K562 (cell line): ENCODE measurements around the gene SLC39A9. TPM values are rescaled to one million over a fixed set of nuclear protein-coding genes. Genes with fewer than 3 reads are reported as not detected.

Experiments
- DMBX1 ChIP-seq: fragments of 250-450 bp; sonication (Bioruptor Pico); IDR thresholded peaks from 2 replicates; pipeline ENCODE4 v1.8.0; 2022; ENCODE audit warnings: inconsistent platforms, mild to moderate bottlenecking, moderate library complexity, borderline replicate concordance
- MLLT1 ChIP-seq, 2 experiments: fragments of 450-650 bp; IDR thresholded peaks; 2 replicates each; pipeline ENCODE4 v1.6.1; 2016
- MXD1 ChIP-seq: fragments of 250-450 bp; sonication (Bioruptor Pico); IDR thresholded peaks from 2 replicates; pipeline ENCODE4 v1.8.0; 2021; ENCODE audit warnings: borderline replicate concordance, mild to moderate bottlenecking, moderate library complexity; ENCODE audit not compliant: poor library complexity, severe bottlenecking
- SMAD4 ChIP-seq: fragments of 250-450 bp; sonication (Bioruptor Pico); conservative IDR thresholded peaks from 2 replicates; pipeline ENCODE4 v1.8.0; 2021; ENCODE audit warnings: inconsistent platforms, mild to moderate bottlenecking, moderate library complexity
- TEAD2 ChIP-seq: fragments of 450-650 bp; IDR thresholded peaks from 2 replicates; pipeline ENCODE4 v1.6.1; 2016; ENCODE audit warnings: missing genetic modification characterization, control low read depth, missing compliant biosample characterization
- ZBTB8A ChIP-seq: fragments of 450-650 bp; IDR thresholded peaks from 2 replicates; pipeline ENCODE4 v1.6.1; 2018; ENCODE audit warnings: mild to moderate bottlenecking, moderate library complexity; ENCODE audit not compliant: partially characterized antibody
- ZHX1 ChIP-seq: fragments of 150-350 bp; conservative IDR thresholded peaks from 2 replicates; pipeline ENCODE4 v1.6.1; 2014; ENCODE audit warnings: low read length
- ZNF280B ChIP-seq: fragments of 250-450 bp; sonication (Bioruptor Pico); IDR thresholded peaks from 2 replicates; pipeline ENCODE4 v1.5.1; 2021; ENCODE audit warnings: mild to moderate bottlenecking
- ZNF318 ChIP-seq, 2 experiments: fragments of 450-650 bp; IDR thresholded peaks; 2 replicates each; pipeline ENCODE4 v1.6.1; 2016; ENCODE audit warnings: mild to moderate bottlenecking in 2 of 2, borderline replicate concordance in 1 of 2, low read depth in 1 of 2, moderate library complexity in 1 of 2
- ZNF561 ChIP-seq: fragments of 450-650 bp; formaldehyde crosslinking; conservative IDR thresholded peaks from 2 replicates; pipeline ENCODE4 v1.4.0; 2020; ENCODE audit warnings: mild to moderate bottlenecking, moderate library complexity
- ZNF668 ChIP-seq: fragments of 250-450 bp; sonication (Bioruptor Pico); IDR thresholded peaks from 2 replicates; pipeline ENCODE4 v1.8.0; 2022; ENCODE audit warnings: mild to moderate bottlenecking, inconsistent platforms
- polyA plus RNA-seq, 8 experiments: library from polyadenylated mRNA; depleted of rRNA in 4 of 8; stranded (reverse) in 5 of 8; unstranded in 3 of 8; fragments of >200 nt; fragmentation: Nextera tagmentation in 2 of 8; fragmentation: Illumina TruSeq in 1 of 8; extraction: Ambion mirVana in 2 of 8; extraction: Trizol in 1 of 8; gene quantifications; 2 replicates each; pipeline versions ENCODE4 v1.2.1 to v1.2.3, GENCODE V29; 2011 to 2014; ENCODE audit warnings: inconsistent platforms in 1 of 8, missing spikeins in 1 of 8
- total RNA-seq, 7 experiments: library from RNA; depleted of rRNA in 6 of 7; stranded (reverse); fragments of >200 nt in 6 of 7; fragmentation: Illumina TruSeq in 2 of 7; extraction: Trizol in 2 of 7; gene quantifications; 2 replicates each; pipeline versions ENCODE4 v1.2.1 to v1.2.3, GENCODE V29; 2011 to 2021; ENCODE audit warnings: low replicate concordance in 1 of 7

Gene SLC39A9
- total and polyA plus RNA-seq, 9 of the 15 experiments (the other 6 are each of a cell fraction or from before 2014, with no cell fraction given) = 18.4 to 66.0 (median 32.5) TPM

GRCh38 chr14:69483765-69484443 is 85.4 kb downstream of the SLC39A9 start (continued):
- TF ChIP-seq ZNF318 (IDR thresholded peaks at IDR 0.05; ENCODE audit: borderline replicate concordance in 1 of 2, low read depth in 1 of 2) = no peak
- no peak for TF ChIP-seq TEAD2 (tag)
- TF ChIP-seq DMBX1 (CRISPR knock-in tag) = no peak
- no peak for TF ChIP-seq ZHX1
- no peak for TF ChIP-seq MXD1 (CRISPR knock-in tag)
- TF ChIP-seq ZNF280B (CRISPR knock-in tag) = no peak
- TF ChIP-seq ZBTB8A = no peak
- no peak for TF ChIP-seq SMAD4
- no peak for TF ChIP-seq ZNF561
- TF ChIP-seq MLLT1 (IDR thresholded peaks at IDR 0.05) = no peak
- TF ChIP-seq ZNF668 (CRISPR knock-in tag) = no peak
